ENCODE data around the gene HEATR1. TPM values are rescaled to one million over a fixed set of nuclear protein-coding genes. Genes with fewer than 3 reads are reported as not detected.

HEATR1 gene, protein sequence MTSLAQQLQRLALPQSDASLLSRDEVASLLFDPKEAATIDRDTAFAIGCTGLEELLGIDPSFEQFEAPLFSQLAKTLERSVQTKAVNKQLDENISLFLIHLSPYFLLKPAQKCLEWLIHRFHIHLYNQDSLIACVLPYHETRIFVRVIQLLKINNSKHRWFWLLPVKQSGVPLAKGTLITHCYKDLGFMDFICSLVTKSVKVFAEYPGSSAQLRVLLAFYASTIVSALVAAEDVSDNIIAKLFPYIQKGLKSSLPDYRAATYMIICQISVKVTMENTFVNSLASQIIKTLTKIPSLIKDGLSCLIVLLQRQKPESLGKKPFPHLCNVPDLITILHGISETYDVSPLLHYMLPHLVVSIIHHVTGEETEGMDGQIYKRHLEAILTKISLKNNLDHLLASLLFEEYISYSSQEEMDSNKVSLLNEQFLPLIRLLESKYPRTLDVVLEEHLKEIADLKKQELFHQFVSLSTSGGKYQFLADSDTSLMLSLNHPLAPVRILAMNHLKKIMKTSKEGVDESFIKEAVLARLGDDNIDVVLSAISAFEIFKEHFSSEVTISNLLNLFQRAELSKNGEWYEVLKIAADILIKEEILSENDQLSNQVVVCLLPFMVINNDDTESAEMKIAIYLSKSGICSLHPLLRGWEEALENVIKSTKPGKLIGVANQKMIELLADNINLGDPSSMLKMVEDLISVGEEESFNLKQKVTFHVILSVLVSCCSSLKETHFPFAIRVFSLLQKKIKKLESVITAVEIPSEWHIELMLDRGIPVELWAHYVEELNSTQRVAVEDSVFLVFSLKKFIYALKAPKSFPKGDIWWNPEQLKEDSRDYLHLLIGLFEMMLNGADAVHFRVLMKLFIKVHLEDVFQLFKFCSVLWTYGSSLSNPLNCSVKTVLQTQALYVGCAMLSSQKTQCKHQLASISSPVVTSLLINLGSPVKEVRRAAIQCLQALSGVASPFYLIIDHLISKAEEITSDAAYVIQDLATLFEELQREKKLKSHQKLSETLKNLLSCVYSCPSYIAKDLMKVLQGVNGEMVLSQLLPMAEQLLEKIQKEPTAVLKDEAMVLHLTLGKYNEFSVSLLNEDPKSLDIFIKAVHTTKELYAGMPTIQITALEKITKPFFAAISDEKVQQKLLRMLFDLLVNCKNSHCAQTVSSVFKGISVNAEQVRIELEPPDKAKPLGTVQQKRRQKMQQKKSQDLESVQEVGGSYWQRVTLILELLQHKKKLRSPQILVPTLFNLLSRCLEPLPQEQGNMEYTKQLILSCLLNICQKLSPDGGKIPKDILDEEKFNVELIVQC (N-terminal part only)
- 34.2 and 39.4 TPM in 2 replicates for total RNA-seq

DNA sequence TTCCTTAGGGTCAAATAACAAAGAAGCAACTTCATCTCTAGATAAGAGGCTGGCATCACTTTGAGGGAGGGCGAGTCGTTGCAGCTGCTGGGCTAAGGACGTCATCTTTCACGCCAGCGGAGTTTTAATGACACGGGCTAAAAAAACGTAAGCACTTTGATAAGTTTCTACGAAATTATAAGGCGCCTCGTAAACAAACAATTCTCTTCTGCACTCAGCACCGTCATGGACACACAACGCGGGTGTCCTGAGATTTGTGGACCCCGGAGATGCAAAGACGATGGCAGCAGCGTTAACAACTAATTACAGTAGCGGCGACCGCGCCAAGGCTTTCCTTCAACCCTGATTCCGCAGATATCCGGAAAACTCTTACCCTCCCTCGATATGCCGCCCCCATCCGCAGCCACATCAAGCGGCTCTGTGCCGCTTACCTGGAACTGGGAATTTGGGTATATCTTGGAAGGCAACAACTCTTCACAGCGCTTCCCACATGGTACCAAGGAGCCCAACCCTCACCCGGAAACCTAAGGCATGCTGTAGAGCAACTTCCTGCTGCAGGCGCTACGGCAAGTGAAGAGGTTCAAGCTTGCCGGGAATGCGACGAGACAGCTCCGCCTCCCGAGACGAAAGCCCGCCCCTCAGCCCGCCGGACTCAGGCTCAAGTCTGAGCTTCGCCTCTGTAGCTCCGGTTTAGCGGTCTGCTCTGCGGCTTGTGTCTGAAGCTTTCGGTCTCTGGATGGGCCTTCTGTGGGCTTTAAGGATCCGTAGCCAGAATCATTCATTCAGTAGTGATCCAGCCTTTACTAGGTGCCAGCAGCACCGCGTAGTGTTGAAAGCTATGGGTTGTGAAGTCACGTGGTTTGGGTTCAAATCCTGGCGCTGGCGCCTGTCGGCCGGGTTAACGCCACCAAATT is at the start of gene HEATR1:
HEATR1 (minus strand) TSS at position 526 of the 914 bp plus-strand sequence; CDS start at position 105, 421 bp downstream.
- DNase-seq (ENCODE audit: insufficient read length, low spot score, missing footprints) = peak; percentile 89
- Histone ChIP-seq H3K36me3 (ENCODE audit: insufficient read depth, low read length) (peaks cover 13% of the 10 kb centered on the region), H3K4me2 (ENCODE audit: insufficient read depth, low read length) (peak within 1 kb of the TSS; percentile 98), H3K27me3 (ENCODE audit: insufficient read depth, low read length) (no peaks in the 10 kb centered on the region), H2AFZ (ENCODE audit: low read length) (peak within 1 kb of the TSS; percentile 99), H3K4me3 (ENCODE audit: insufficient read depth, low read length) (peak within 1 kb of the TSS; percentile 92), H3K4me1 (ENCODE audit: insufficient read depth, low read length) (peaks cover 14% of the 10 kb centered on the region), H3K9me3 (ENCODE audit: low read depth, low read length) (no peaks in the 10 kb centered on the region), H3K79me2 (ENCODE audit: insufficient read depth, low read length) (peaks cover 44% of the 10 kb centered on the region), H3K27ac (ENCODE audit: low read depth, low read length) (peak within 1 kb of the TSS; percentile 80), H4K20me1 (ENCODE audit: insufficient read depth, low read length) (no peaks in the 10 kb centered on the region)
- TF ChIP-seq, protein P1, sequence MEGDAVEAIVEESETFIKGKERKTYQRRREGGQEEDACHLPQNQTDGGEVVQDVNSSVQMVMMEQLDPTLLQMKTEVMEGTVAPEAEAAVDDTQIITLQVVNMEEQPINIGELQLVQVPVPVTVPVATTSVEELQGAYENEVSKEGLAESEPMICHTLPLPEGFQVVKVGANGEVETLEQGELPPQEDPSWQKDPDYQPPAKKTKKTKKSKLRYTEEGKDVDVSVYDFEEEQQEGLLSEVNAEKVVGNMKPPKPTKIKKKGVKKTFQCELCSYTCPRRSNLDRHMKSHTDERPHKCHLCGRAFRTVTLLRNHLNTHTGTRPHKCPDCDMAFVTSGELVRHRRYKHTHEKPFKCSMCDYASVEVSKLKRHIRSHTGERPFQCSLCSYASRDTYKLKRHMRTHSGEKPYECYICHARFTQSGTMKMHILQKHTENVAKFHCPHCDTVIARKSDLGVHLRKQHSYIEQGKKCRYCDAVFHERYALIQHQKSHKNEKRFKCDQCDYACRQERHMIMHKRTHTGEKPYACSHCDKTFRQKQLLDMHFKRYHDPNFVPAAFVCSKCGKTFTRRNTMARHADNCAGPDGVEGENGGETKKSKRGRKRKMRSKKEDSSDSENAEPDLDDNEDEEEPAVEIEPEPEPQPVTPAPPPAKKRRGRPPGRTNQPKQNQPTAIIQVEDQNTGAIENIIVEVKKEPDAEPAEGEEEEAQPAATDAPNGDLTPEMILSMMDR (IDR thresholded peaks at IDR 0.05; ENCODE audit: extremely low read depth, low read depth, low read length) = no peak

DNA sequence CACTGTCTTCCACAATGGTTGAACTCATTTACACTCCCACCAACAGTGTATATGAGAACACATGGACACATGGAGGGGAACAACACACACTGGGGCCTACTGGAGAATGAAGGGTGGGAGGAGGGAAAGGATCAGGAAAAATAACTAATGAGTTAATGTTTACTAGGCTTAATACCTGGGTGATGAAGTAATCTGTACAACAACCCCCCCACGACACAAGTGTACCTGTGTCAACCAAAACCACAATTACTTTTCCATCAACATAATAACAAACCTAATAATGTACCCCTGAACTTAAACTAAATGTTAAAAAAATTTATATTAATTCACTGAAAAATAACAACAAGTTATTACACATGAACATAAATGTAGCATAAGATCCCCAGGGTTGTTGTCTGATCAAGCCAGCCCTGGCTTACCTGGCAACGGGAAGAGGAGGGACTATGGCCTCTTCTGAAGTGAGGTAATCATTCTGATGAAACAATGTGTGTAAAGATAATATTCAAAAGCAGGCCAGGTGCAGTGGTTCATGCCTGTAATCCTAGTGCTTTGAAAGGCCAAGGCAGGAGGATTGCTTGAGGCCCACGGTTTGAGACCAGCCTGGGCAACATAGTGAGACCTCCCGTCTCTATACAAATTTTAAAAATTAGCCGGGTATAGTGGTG is 40.8 kb upstream of the HEATR1 start:
- H3K36me3 ChIP-seq (ENCODE audit: insufficient read depth, low read length) = no peaks in the 10 kb centered on the region
- no peak for DNase-seq (ENCODE audit: insufficient read length, low spot score, missing footprints)
- H3K27me3 ChIP-seq (ENCODE audit: insufficient read depth, low read length) = no peaks in the 10 kb centered on the region
- H3K9me3 ChIP-seq (ENCODE audit: low read depth, low read length) = no peaks in the 10 kb centered on the region
- TF ChIP-seq, protein P1 (IDR thresholded peaks at IDR 0.05; ENCODE audit: extremely low read depth, low read depth, low read length) = no peak
- no peak overlapping the region for H3K27ac ChIP-seq (ENCODE audit: low read depth, low read length)
- no peak overlapping the region for H3K4me2 ChIP-seq (ENCODE audit: insufficient read depth, low read length)
- no peak overlapping the region for H2AFZ ChIP-seq (ENCODE audit: low read length)
- no peaks in the 10 kb centered on the region for H3K79me2 ChIP-seq (ENCODE audit: insufficient read depth, low read length)
- no peaks in the 10 kb centered on the region for H3K4me1 ChIP-seq (ENCODE audit: insufficient read depth, low read length)
- H3K4me3 ChIP-seq (ENCODE audit: insufficient read depth, low read length) = no peak overlapping the region
- H4K20me1 ChIP-seq (ENCODE audit: insufficient read depth, low read length) = no peaks in the 10 kb centered on the region

DNA sequence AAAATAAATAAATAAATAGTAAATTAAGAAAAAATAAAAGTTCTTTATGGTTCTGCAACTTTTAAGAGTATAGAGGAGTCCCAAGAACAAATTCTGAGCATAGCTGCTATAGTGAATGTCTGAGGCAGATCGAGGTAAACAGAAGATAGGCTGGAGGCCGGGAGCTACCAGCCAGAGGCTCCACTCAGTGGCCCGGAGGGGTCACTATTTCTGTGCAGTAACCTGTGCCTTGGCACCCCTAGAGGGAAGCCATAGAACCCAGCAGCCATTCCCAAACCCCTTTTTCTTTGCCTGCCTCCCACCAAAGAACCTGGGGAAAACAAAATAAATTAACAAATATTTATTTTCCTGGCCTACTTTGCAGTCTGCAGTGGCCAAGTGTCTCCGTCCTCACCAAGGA is 38.4 kb upstream of the HEATR1 start:
- Histone ChIP-seq H3K27me3 (ENCODE audit: insufficient read depth, low read length) (no peaks in the 10 kb centered on the region), H3K79me2 (ENCODE audit: insufficient read depth, low read length) (no peaks in the 10 kb centered on the region), H3K27ac (ENCODE audit: low read depth, low read length) (no peak overlapping the region), H3K9me3 (ENCODE audit: low read depth, low read length) (no peaks in the 10 kb centered on the region), H3K4me3 (ENCODE audit: insufficient read depth, low read length) (no peak overlapping the region), H2AFZ (ENCODE audit: low read length) (no peak overlapping the region), H3K36me3 (ENCODE audit: insufficient read depth, low read length) (no peaks in the 10 kb centered on the region), H3K4me2 (ENCODE audit: insufficient read depth, low read length) (no peak overlapping the region), H4K20me1 (ENCODE audit: insufficient read depth, low read length) (no peaks in the 10 kb centered on the region), H3K4me1 (ENCODE audit: insufficient read depth, low read length) (no peaks in the 10 kb centered on the region)
- DNase-seq (ENCODE audit: insufficient read length, low spot score, missing footprints) = no peak
- TF ChIP-seq, protein P1 (IDR thresholded peaks at IDR 0.05; ENCODE audit: extremely low read depth, low read depth, low read length) = no peak
